Trophoblast cell (in vitro differentiated cells and primary cell): ENCODE data around the gene EFCAB11.

ENCODE experiments used
- DNase-seq, 2 donors: peaks; one replicate each; pipeline ENCODE4 v3.0.0-alpha.2; 2016
- H2AFZ ChIP-seq: 2 replicates; pipeline ENCODE4 v1.6.1; 2013; ENCODE audit warnings: low read length, moderate library complexity, mild to moderate bottlenecking; ENCODE audit not compliant: insufficient read depth, poor library complexity
- H2AK5ac ChIP-seq: 2 replicates; pipeline ENCODE4 v1.6.1; 2013; ENCODE audit warnings: mild to moderate bottlenecking, low read length
- H2BK120ac ChIP-seq: 2 replicates; pipeline ENCODE4 v1.6.1; 2013; ENCODE audit warnings: low read length, mild to moderate bottlenecking, moderate library complexity; ENCODE audit not compliant: insufficient read depth, poor library complexity
- H2BK12ac ChIP-seq: 2 replicates; pipeline ENCODE4 v1.6.1; 2013; ENCODE audit warnings: mild to moderate bottlenecking, low read length, moderate library complexity
- H2BK5ac ChIP-seq: 2 replicates; pipeline ENCODE4 v1.6.1; 2013; ENCODE audit warnings: low read length, low read depth, moderate library complexity, mild to moderate bottlenecking; ENCODE audit not compliant: poor library complexity
- H3K14ac ChIP-seq: 2 replicates; pipeline ENCODE4 v1.6.1; 2013; ENCODE audit warnings: mild to moderate bottlenecking, low read length
- H3K18ac ChIP-seq: 2 replicates; pipeline ENCODE4 v1.6.1; 2013; ENCODE audit warnings: mild to moderate bottlenecking, low read length
- H3K23ac ChIP-seq: 2 replicates; pipeline ENCODE4 v1.6.1; 2013; ENCODE audit warnings: low read length
- H3K27ac ChIP-seq: 2 replicates; pipeline ENCODE4 v1.5.1; 2013; ENCODE audit warnings: low read depth, mild to moderate bottlenecking, inconsistent platforms, low read length, moderate library complexity
- H3K27me3 ChIP-seq: 2 replicates; pipeline ENCODE4 v1.6.1; 2013; ENCODE audit warnings: inconsistent platforms, mild to moderate bottlenecking, low read length, moderate library complexity; ENCODE audit not compliant: insufficient read depth
- H3K36me3 ChIP-seq, 2 experiments: 1 replicate in 1 of 2; 2 replicates in 1 of 2; pipeline ENCODE4 v1.6.1; 2013; ENCODE audit warnings: low read length in 2 of 2, mild to moderate bottlenecking in 2 of 2, moderate library complexity in 1 of 2; ENCODE audit not compliant: insufficient read depth in 2 of 2, control insufficient read depth in 1 of 2
- H3K4ac ChIP-seq: 2 replicates; pipeline ENCODE4 v1.6.1; 2013; ENCODE audit warnings: low read depth, mild to moderate bottlenecking, low read length, moderate library complexity
- H3K4me1 ChIP-seq, 2 experiments: 1 replicate in 1 of 2; 2 replicates in 1 of 2; pipeline ENCODE4 v1.6.1; 2013; ENCODE audit warnings: low read length in 2 of 2, mild to moderate bottlenecking in 2 of 2, moderate library complexity in 1 of 2; ENCODE audit not compliant: insufficient read depth in 2 of 2, control insufficient read depth in 1 of 2
- H3K4me2 ChIP-seq: 2 replicates; pipeline ENCODE4 v1.6.1; 2013; ENCODE audit warnings: inconsistent platforms, mild to moderate bottlenecking, low read length, moderate library complexity
- H3K4me3 ChIP-seq: 2 replicates; pipeline ENCODE4 v1.5.1; 2013; ENCODE audit warnings: mild to moderate bottlenecking, low read depth, low read length, inconsistent platforms
- H3K79me1 ChIP-seq: one replicate; pipeline ENCODE4 v1.6.1; 2013; ENCODE audit warnings: low read length
- H3K79me2 ChIP-seq: 2 replicates; pipeline ENCODE4 v1.6.1; 2013; ENCODE audit warnings: low read length, mild to moderate bottlenecking; ENCODE audit not compliant: control insufficient read depth, insufficient read depth, poor library complexity
- H3K9ac ChIP-seq: 2 replicates; pipeline ENCODE4 v1.6.1; 2013; ENCODE audit warnings: mild to moderate bottlenecking, low read length
- H3K9me3 ChIP-seq: 2 replicates; pipeline ENCODE4 v1.6.1; 2013; ENCODE audit warnings: low read depth, mild to moderate bottlenecking, control low read depth, inconsistent platforms, low read length; ENCODE audit not compliant: insufficient read depth
- H4K12ac ChIP-seq: 2 replicates; pipeline ENCODE4 v1.6.1; 2013; ENCODE audit warnings: low read depth, mild to moderate bottlenecking, low read length, moderate library complexity
- H4K8ac ChIP-seq: 2 replicates; pipeline ENCODE4 v1.6.1; 2013; ENCODE audit warnings: low read depth, mild to moderate bottlenecking, low read length, moderate library complexity
- H4K91ac ChIP-seq: one replicate; pipeline ENCODE4 v1.6.1; 2013; ENCODE audit warnings: low read depth, mild to moderate bottlenecking, low read length, moderate library complexity
- WGBS: extraction: QIAGEN DNeasy Blood & Tissue Kit; methylation state at CpG from one replicate; pipeline ENCODE4 v1.1.7; 2013; ENCODE audit warnings: missing lambda C conversion rate; ENCODE audit not compliant: insufficient read length, insufficient coverage; ENCODE audit errors: extremely low coverage; 5-methylcytosine and 5-hydroxymethylcytosine counted together

EFCAB11 gene

GRCh38 chr14:89992273-89992672, 37.7 kb upstream of the EFCAB11 start:
- Histone ChIP-seq H3K4ac (no peak overlapping the region), H3K79me1 (no peaks in the 10 kb centered on the region), H3K4me3 (no peak overlapping the region), H2BK120ac (no peak overlapping the region), H2AK5ac (no peak overlapping the region), H2AFZ (no peak overlapping the region), H3K4me1 (no peaks in the 10 kb centered on the region), H3K14ac (no peak overlapping the region), H3K27me3 (no peaks in the 10 kb centered on the region), H3K23ac (no peak overlapping the region), H4K12ac (no peak overlapping the region), H3K79me2 (no peaks in the 10 kb centered on the region), H2BK5ac (no peak overlapping the region), H3K9ac (no peak overlapping the region), H3K4me2 (no peak overlapping the region), H3K9me3 (no peaks in the 10 kb centered on the region), H2BK12ac (no peak overlapping the region), H3K27ac (no peak overlapping the region), H4K91ac (no peak overlapping the region), H3K18ac (no peak overlapping the region), H3K36me3 (peaks cover 10 to 31% of the 10 kb centered on the region in 2 experiments), H4K8ac (no peak overlapping the region)
- WGBS, result no CpG with 5 or more reads among the region's 3 CpGs
- no peak for DNase-seq

- H3K14ac ChIP-seq, result no peak overlapping the region
- H2BK5ac ChIP-seq, result no peak overlapping the region
- no peak overlapping the region for H3K4me2 ChIP-seq
- H3K4ac ChIP-seq, result no peak overlapping the region
- H4K8ac ChIP-seq, result no peak overlapping the region
- no CpG with 5 or more reads among the region's 2 CpGs for WGBS
- H3K18ac ChIP-seq, result no peak overlapping the region
- no peak overlapping the region for H4K12ac ChIP-seq
- no peak overlapping the region for H2AFZ ChIP-seq
- no peak overlapping the region for H4K91ac ChIP-seq
- peaks cover 10 to 25% of the 10 kb centered on the region in 2 experiments for H3K36me3 ChIP-seq
- no peak overlapping the region for H3K27ac ChIP-seq
- H3K4me1 ChIP-seq, result no peaks in the 10 kb centered on the region
- H2AK5ac ChIP-seq, result no peak overlapping the region
- no peak overlapping the region for H3K4me3 ChIP-seq
- H3K79me2 ChIP-seq, result no peaks in the 10 kb centered on the region
- H3K27me3 ChIP-seq, result no peaks in the 10 kb centered on the region
- no peaks in the 10 kb centered on the region for H3K9me3 ChIP-seq
- no peak overlapping the region for H3K9ac ChIP-seq
- H3K23ac ChIP-seq, result no peak overlapping the region
- H2BK120ac ChIP-seq, result no peak overlapping the region
- H2BK12ac ChIP-seq, result no peak overlapping the region
- DNase-seq, result no peak
- H3K79me1 ChIP-seq, result no peaks in the 10 kb centered on the region
These were observed 36.2 kb upstream of the EFCAB11 start for GRCh38 chr14:89990623-89991275.

- no peak for DNase-seq
- H3K4me1 ChIP-seq, result no peaks in the 10 kb centered on the region
- no peak overlapping the region for H2BK5ac ChIP-seq
- no peak overlapping the region for H3K9ac ChIP-seq
- no peak overlapping the region for H3K4ac ChIP-seq
- no peak overlapping the region for H3K18ac ChIP-seq
- no peak overlapping the region for H3K4me3 ChIP-seq
- no peaks in the 10 kb centered on the region for H3K9me3 ChIP-seq
- H4K91ac ChIP-seq, result no peak overlapping the region
- H3K79me2 ChIP-seq, result no peaks in the 10 kb centered on the region
- no peak overlapping the region for H2AK5ac ChIP-seq
- no peak overlapping the region for H4K8ac ChIP-seq
- no peak overlapping the region for H2BK120ac ChIP-seq
- no peak overlapping the region for H3K23ac ChIP-seq
- no peak overlapping the region for H2AFZ ChIP-seq
- H2BK12ac ChIP-seq, result no peak overlapping the region
- H3K4me2 ChIP-seq, result no peak overlapping the region
- WGBS, result no CpG with 5 or more reads among the region's 5 CpGs
- no peaks in the 10 kb centered on the region for H3K27me3 ChIP-seq
- H3K36me3 ChIP-seq, result peaks cover 12 to 25% of the 10 kb centered on the region in 2 experiments
- H3K27ac ChIP-seq, result no peak overlapping the region
- no peak overlapping the region for H4K12ac ChIP-seq
- no peaks in the 10 kb centered on the region for H3K79me1 ChIP-seq
- no peak overlapping the region for H3K14ac ChIP-seq
These were observed 35.7 kb upstream of the EFCAB11 start for GRCh38 chr14:89990218-89990617.

GRCh38 chr14:89988787-89989186, 34.3 kb upstream of the EFCAB11 start:
- H3K18ac ChIP-seq, result no peak overlapping the region
- no peak overlapping the region for H3K27ac ChIP-seq
- no peaks in the 10 kb centered on the region for H3K79me2 ChIP-seq
- H3K4ac ChIP-seq, result no peak overlapping the region
- no peak overlapping the region for H4K12ac ChIP-seq
- H2AK5ac ChIP-seq, result no peak overlapping the region
- H3K9ac ChIP-seq, result no peak overlapping the region
- H3K4me2 ChIP-seq, result no peak overlapping the region
- H3K27me3 ChIP-seq, result no peaks in the 10 kb centered on the region
- no peaks in the 10 kb centered on the region for H3K79me1 ChIP-seq
- H3K23ac ChIP-seq, result no peak overlapping the region
- DNase-seq, result no peak
- H4K91ac ChIP-seq, result no peak overlapping the region
- H4K8ac ChIP-seq, result no peak overlapping the region
- H2BK12ac ChIP-seq, result no peak overlapping the region
- H3K4me3 ChIP-seq, result no peak overlapping the region
- H3K9me3 ChIP-seq, result no peaks in the 10 kb centered on the region
- no CpG with 5 or more reads among the region's 5 CpGs for WGBS
- no peak overlapping the region for H3K14ac ChIP-seq
- no peak overlapping the region for H2BK5ac ChIP-seq
- peaks cover 10 to 25% of the 10 kb centered on the region in 2 experiments for H3K36me3 ChIP-seq
- H2AFZ ChIP-seq, result no peak overlapping the region
- H3K4me1 ChIP-seq, result no peaks in the 10 kb centered on the region
- H2BK120ac ChIP-seq, result no peak overlapping the region
